Gastrocnemius medialis (tissue), 4 donors: ENCODE data around the gene CCNT2.

ENCODE experiments used
- CTCF ChIP-seq, 5 experiments: fragments of 450-650 bp in 3 of 5; fragments of 200-600 bp in 2 of 5; sonication (generic) in 2 of 5; IDR thresholded peaks in 4 of 5; conservative IDR thresholded peaks in 1 of 5; 1 replicate in 4 of 5; 2 replicates in 1 of 5; pipeline ENCODE4 v1.5.1; 2016 to 2019; ENCODE audit warnings: antibody characterized with exemption in 5 of 5, mild to moderate bottlenecking in 3 of 5, moderate library complexity in 3 of 5
- POLR2A ChIP-seq, 2 donors: fragments of 450-650 bp; IDR thresholded peaks; one replicate each; pipeline ENCODE4 v1.6.1; 2017; ENCODE audit warnings: antibody characterized with exemption in 2 of 2, mild to moderate bottlenecking in 2 of 2, moderate library complexity in 2 of 2

- TF ChIP-seq POLR2A (IDR thresholded peaks at IDR 0.05) (no peak), CTCF (IDR thresholded peaks at IDR 0.05 in 4 of 5, conservative IDR thresholded peaks at IDR 0.05 in 1 of 5) (no peak)
Observed at GRCh38 chr2:134933732-134934131, 15.1 kb downstream of the CCNT2 start.
